GM12878 (cell line): ENCODE measurements around the gene ERN1. TPM values are rescaled to one million over a fixed set of nuclear protein-coding genes. Genes with fewer than 3 reads are reported as not detected.

Source experiments
- ATAC-seq: fragments of 200-7000 bp; cut with Tn5 transposase; 3 replicates; pipeline ENCODE4 v1.9.1; 2020; ENCODE audit warnings: mild to moderate bottlenecking, moderate library complexity
- BruUV-seq: library from RNA; stranded (reverse); fragments of 400-500 nt; replicated peaks from 2 replicates; lab custom pipeline; 2021; lab: Mats Ljungman, UMichigan
- CTCF ChIA-PET: fragments of 300-600 bp; sonication (Branson Sonifier 250); formaldehyde crosslinking; extraction: SDS; loops from one replicate; lab custom pipeline; 2021; ENCODE audit warnings: inconsistent platforms; lab: Yijun Ruan, JAX
- POLR2A ChIA-PET: fragments of 350-600 bp; formaldehyde crosslinking; extraction: SDS; loops from one replicate; lab custom pipeline; 2021; ENCODE audit warnings: inconsistent platforms; lab: Charles Lee
- RAD21 ChIA-PET: fragments of 300-600 bp; sonication (Branson Sonifier 250); formaldehyde crosslinking; loops from one replicate; lab custom pipeline; 2023; ENCODE audit warnings: antibody characterized with exemption; ENCODE audit not compliant: unreplicated experiment; lab: Charles Lee
- SMC1A ChIA-PET: fragments of 300-600 bp; sonication (Branson Sonifier 250); formaldehyde crosslinking; loops from one replicate; lab custom pipeline; 2023; ENCODE audit not compliant: unreplicated experiment, uncharacterized antibody; lab: Charles Lee
- DNase-seq: peaks from one replicate; pipeline ENCODE4 v3.0.0-alpha.2; 2011; ENCODE audit warnings: low read depth, low spot score
- FAIRE-seq: peaks from 3 replicates; lab custom pipeline; 2011; peaks lifted over from hg19 to GRCh38; lab: Jason Lieb, UNC
- H2AFZ ChIP-seq: 2 replicates; pipeline ENCODE4 v1.6.0; 2011; ENCODE audit warnings: low read depth, low read length, control low read depth; ENCODE audit not compliant: control insufficient read depth
- H3K27ac ChIP-seq: 2 replicates; pipeline ENCODE4 v1.5.1; 2011; ENCODE audit warnings: control low read depth; ENCODE audit not compliant: control insufficient read depth, insufficient read depth
- H3K27me3 ChIP-seq, 2 experiments: replicated peaks in 1 of 2; 2 replicates each; pipeline versions ENCODE4 v1.6.0 to v1.6.1; 2011; ENCODE audit warnings: low read length in 1 of 2; ENCODE audit not compliant: control insufficient read depth in 2 of 2, insufficient read depth in 2 of 2
- H3K36me3 ChIP-seq, 2 experiments: 2 replicates each; pipeline ENCODE4 v1.5.1; 2011; ENCODE audit warnings: low read length in 1 of 2; ENCODE audit not compliant: control insufficient read depth in 2 of 2, insufficient read depth in 2 of 2
- H3K4me1 ChIP-seq: 2 replicates; pipeline ENCODE4 v1.6.1; 2011; ENCODE audit warnings: mild to moderate bottlenecking, low read length, moderate library complexity, mixed read lengths; ENCODE audit not compliant: control insufficient read depth, insufficient read depth
- H3K4me2 ChIP-seq: 2 replicates; pipeline ENCODE4 v1.6.0; 2011; ENCODE audit warnings: control low read depth; ENCODE audit not compliant: control insufficient read depth, insufficient read depth
- H3K4me3 ChIP-seq: fragments of 200-600 bp; sonication (generic); 2 replicates; pipeline ENCODE4 v1.5.1; 2016
- H3K79me2 ChIP-seq: 2 replicates; pipeline ENCODE4 v1.6.0; 2011; ENCODE audit warnings: low read length; ENCODE audit not compliant: control insufficient read depth, insufficient read depth
- H3K9ac ChIP-seq: 2 replicates; pipeline ENCODE4 v1.8.0; 2011; ENCODE audit warnings: low read length, control low read depth, mixed read lengths; ENCODE audit not compliant: control insufficient read depth, insufficient read depth
- H3K9me3 ChIP-seq: replicated peaks from 3 replicates; pipeline ENCODE4 v1.5.1; 2011; ENCODE audit warnings: mild to moderate bottlenecking, low read length; ENCODE audit not compliant: control insufficient read depth, insufficient read depth
- H4K20me1 ChIP-seq: 2 replicates; pipeline ENCODE4 v1.6.0; 2011; ENCODE audit not compliant: control insufficient read depth, insufficient read depth
- BACH1 ChIP-seq: fragments of 450-650 bp; IDR thresholded peaks from 2 replicates; pipeline ENCODE4 v1.6.1; 2017; ENCODE audit warnings: mild to moderate bottlenecking, borderline replicate concordance
- BMI1 ChIP-seq: fragments of 450-650 bp; IDR thresholded peaks from 2 replicates; pipeline ENCODE4 v1.6.1; 2016; ENCODE audit warnings: mild to moderate bottlenecking, moderate library complexity, borderline replicate concordance
- CEBPB ChIP-seq, 2 experiments: fragments of 150-350 bp in 1 of 2; IDR thresholded peaks; 2 replicates each; pipeline ENCODE4 v1.6.1; 2012 to 2014; ENCODE audit warnings: low read depth in 2 of 2, low read length in 2 of 2, borderline replicate concordance in 1 of 2, inconsistent platforms in 1 of 2
- EED ChIP-seq: sonication (generic); IDR thresholded peaks from 2 replicates; pipeline ENCODE4 v1.6.1; 2016; ENCODE audit warnings: antibody characterized with exemption, low read depth
- EP300 ChIP-seq, 2 experiments: fragments of 150-350 bp in 1 of 2; IDR thresholded peaks; 2 replicates each; pipeline ENCODE4 v1.6.1; 2011 to 2012; ENCODE audit warnings: low read depth in 2 of 2, low read length in 2 of 2, borderline replicate concordance in 1 of 2, improper control_type of control experiment in 1 of 2, inconsistent platforms in 1 of 2; ENCODE audit not compliant: control insufficient read depth in 1 of 2
- FOS ChIP-seq: IDR thresholded peaks from 3 replicates; pipeline ENCODE4 v1.6.1; 2011; ENCODE audit warnings: borderline replicate concordance; ENCODE audit not compliant: insufficient read length; ENCODE audit errors: extremely low read depth
- GATAD2B ChIP-seq: fragments of 450-650 bp; conservative IDR thresholded peaks from 2 replicates; pipeline ENCODE4 v1.6.1; 2017; ENCODE audit warnings: low read depth, mild to moderate bottlenecking, moderate library complexity
- KAT2A ChIP-seq: conservative IDR thresholded peaks from 2 replicates; pipeline ENCODE4 v1.6.1; 2011; ENCODE audit warnings: low read depth, low read length; ENCODE audit not compliant: control insufficient read depth
- MEF2B ChIP-seq: fragments of 450-650 bp; IDR thresholded peaks from 2 replicates; pipeline ENCODE4 v1.6.1; 2018; ENCODE audit warnings: mild to moderate bottlenecking, moderate library complexity; ENCODE audit not compliant: partially characterized antibody, poor library complexity, severe bottlenecking
- NRF1 ChIP-seq: conservative IDR thresholded peaks from 2 replicates; pipeline ENCODE4 v1.6.1; 2011; ENCODE audit warnings: mild to moderate bottlenecking, low read depth, low read length, improper control_type of control experiment
- POLR2A ChIP-seq: IDR thresholded peaks from 2 replicates; pipeline ENCODE4 v1.6.1; 2011; ENCODE audit warnings: low read depth, mild to moderate bottlenecking, low read length
- RUNX3 ChIP-seq: IDR thresholded peaks from 2 replicates; pipeline ENCODE4 v1.6.1; 2012; ENCODE audit warnings: low read length, inconsistent platforms
- SMC3 ChIP-seq: IDR thresholded peaks from 2 replicates; pipeline ENCODE4 v1.6.1; 2011; ENCODE audit warnings: low read length, improper control_type of control experiment, borderline replicate concordance
- ZNF622 ChIP-seq: fragments of 450-650 bp; IDR thresholded peaks from 2 replicates; pipeline ENCODE4 v1.6.1; 2017; ENCODE audit warnings: mild to moderate bottlenecking, inconsistent platforms
- WGBS: methylation state at CpG from one replicate; pipeline ENCODE4 v1.1.6; 2016; ENCODE audit warnings: low lambda C conversion rate; ENCODE audit not compliant: insufficient replicate concordance, insufficient coverage; ENCODE audit errors: missing lambda C conversion rate; 5-methylcytosine and 5-hydroxymethylcytosine counted together
- in situ Hi-C: fragments of 300-500 bp; cut with MboI; formaldehyde crosslinking; loops from 9 replicates; pipeline ENCODE4 v1.14.3; 2018; ENCODE audit warnings: mixed read lengths
- intact Hi-C: fragments of 100-400 bp; cut with micrococcal nuclease; formaldehyde crosslinking; loops from one replicate; pipeline ENCODE4 v1.14.2; 2022; ENCODE audit not compliant: unreplicated experiment
- polyA plus RNA-seq, 11 experiments: library from polyadenylated mRNA; depleted of rRNA in 4 of 11; unstranded in 6 of 11; stranded (reverse) in 5 of 11; fragments of >200 nt; fragmentation: Nextera tagmentation in 4 of 11; fragmentation: Illumina TruSeq in 1 of 11; extraction: Ambion mirVana in 4 of 11; extraction: Trizol in 1 of 11; gene quantifications; 1 replicate in 1 of 11; 2 replicates in 10 of 11; pipeline versions ENCODE4 v1.2.1 to v1.2.3, GENCODE V29; 2011 to 2016; ENCODE audit warnings: inconsistent platforms in 2 of 11, missing spikeins in 2 of 11, low read depth in 1 of 11
- total RNA-seq, 4 experiments: library from RNA; depleted of rRNA in 3 of 4; stranded (reverse); fragments of >200 nt in 3 of 4; fragmentation: Illumina TruSeq in 1 of 4; extraction: Trizol in 1 of 4; gene quantifications; 2 replicates each; pipeline versions ENCODE4 v1.2.1 to v1.2.3, GENCODE V29; 2013 to 2021
- TF ChIP-seq, protein P1 (sequence below): fragments of 150-350 bp; IDR thresholded peaks from 2 replicates; pipeline ENCODE4 v1.6.1; 2016; ENCODE audit warnings: low read depth, low read length
- TF ChIP-seq, protein P2 (sequence below): IDR thresholded peaks from 2 replicates; pipeline ENCODE4 v1.6.1; 2012; ENCODE audit warnings: low read depth, low read length, improper control_type of control experiment

The ERN1 gene
- total and polyA plus RNA-seq, 10 of the 15 experiments (the other 5 are each of a cell fraction or from before 2014, with no cell fraction given): 2.6 to 19.2 (median 7.6) TPM

DNA sequence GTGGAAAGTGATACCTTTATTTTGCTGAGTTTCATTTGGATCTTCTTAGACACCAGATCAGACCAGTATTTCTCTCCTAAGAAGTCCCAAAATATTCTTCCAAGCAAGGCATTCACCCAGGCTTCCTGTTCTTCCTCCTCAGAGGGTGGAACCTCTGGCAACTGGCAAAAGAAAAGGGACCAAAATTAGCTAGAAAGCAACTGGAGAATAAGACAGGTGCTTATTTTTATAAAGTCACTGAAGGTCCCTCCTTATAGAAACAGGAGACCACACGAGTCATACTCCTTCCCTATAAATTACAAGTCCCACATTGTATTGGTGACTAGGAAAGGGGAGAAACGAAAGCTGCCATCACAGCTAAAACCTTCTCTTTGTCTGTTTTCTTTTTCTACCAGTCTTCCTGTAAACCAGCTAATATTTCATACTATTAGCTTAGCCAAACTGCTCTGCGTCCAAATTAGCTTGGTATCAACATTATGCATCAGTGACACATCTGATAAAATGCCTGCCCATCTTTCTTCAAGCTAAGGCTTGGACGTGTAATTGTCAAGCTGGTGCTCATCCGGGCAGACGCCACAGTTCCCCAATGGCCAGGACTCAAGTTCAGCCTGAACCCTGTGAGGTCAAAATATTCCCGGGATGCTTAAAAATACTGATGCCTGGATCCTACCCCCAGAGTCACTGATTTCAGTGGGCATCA, 47.5 kb upstream of the ERN1 start:
- ATAC-seq (no peak), DNase-seq (no peak), FAIRE-seq (no peak)
- 95% methylated on average over 7 of the region's 7 CpGs for WGBS
- H3K4me1 ChIP-seq: no peaks in the 10 kb centered on the region
- H3K9me3 ChIP-seq: no peaks in the 10 kb centered on the region
- POLR2A ChIA-PET: interaction anchor here (1.4 kb wide), 1 partner anchor 9 kb away, joined by 3 read pairs; no protein-coding TSS in a partner anchor
- RAD21 ChIA-PET: no interaction called here
- CTCF ChIA-PET: interaction anchor here (1.3 kb wide), 1 partner anchor 17 kb away, joined by 5 read pairs; no protein-coding TSS in a partner anchor
- H3K4me2 ChIP-seq: no peak overlapping the region
- no peak overlapping the region for H2AFZ ChIP-seq
- BruUV-seq: no TSS peak
- H3K79me2 ChIP-seq: no peaks in the 10 kb centered on the region
- no peaks in the 10 kb centered on the region for H4K20me1 ChIP-seq
- SMC1A ChIA-PET: interaction anchor here (1.2 to 1.5 kb wide), 3 partner anchors 10 to 18 kb away, joined by 3 to 5 read pairs (median 4); no protein-coding TSS in a partner anchor
- in situ Hi-C loops: no loop called here
- intact Hi-C loops: no loop called here
- H3K9ac ChIP-seq: no peak overlapping the region
- no peak overlapping the region for H3K4me3 ChIP-seq
- no peaks in the 10 kb centered on the region; a peak in 1 of 4 replicates for H3K36me3 ChIP-seq
- TF ChIP-seq POLR2A (no peak), BACH1 (no peak), SMC3 (no peak), EP300 (IDR thresholded peaks at IDR 0.05; ENCODE audit: borderline replicate concordance in 1 of 2, control insufficient read depth in 1 of 2, low read depth in 2 of 2, low read length in 2 of 2) (no peak), EED (no peak), RUNX3 (no peak), KAT2A (no peak), CEBPB (IDR thresholded peaks at IDR 0.05; ENCODE audit: borderline replicate concordance in 1 of 2, low read depth in 2 of 2, low read length in 2 of 2) (no peak), FOS (no peak), NRF1 (no peak), BMI1 (no peak), ZNF622 (no peak), MEF2B (no peak), GATAD2B (no peak)
- TF ChIP-seq, protein P1, sequence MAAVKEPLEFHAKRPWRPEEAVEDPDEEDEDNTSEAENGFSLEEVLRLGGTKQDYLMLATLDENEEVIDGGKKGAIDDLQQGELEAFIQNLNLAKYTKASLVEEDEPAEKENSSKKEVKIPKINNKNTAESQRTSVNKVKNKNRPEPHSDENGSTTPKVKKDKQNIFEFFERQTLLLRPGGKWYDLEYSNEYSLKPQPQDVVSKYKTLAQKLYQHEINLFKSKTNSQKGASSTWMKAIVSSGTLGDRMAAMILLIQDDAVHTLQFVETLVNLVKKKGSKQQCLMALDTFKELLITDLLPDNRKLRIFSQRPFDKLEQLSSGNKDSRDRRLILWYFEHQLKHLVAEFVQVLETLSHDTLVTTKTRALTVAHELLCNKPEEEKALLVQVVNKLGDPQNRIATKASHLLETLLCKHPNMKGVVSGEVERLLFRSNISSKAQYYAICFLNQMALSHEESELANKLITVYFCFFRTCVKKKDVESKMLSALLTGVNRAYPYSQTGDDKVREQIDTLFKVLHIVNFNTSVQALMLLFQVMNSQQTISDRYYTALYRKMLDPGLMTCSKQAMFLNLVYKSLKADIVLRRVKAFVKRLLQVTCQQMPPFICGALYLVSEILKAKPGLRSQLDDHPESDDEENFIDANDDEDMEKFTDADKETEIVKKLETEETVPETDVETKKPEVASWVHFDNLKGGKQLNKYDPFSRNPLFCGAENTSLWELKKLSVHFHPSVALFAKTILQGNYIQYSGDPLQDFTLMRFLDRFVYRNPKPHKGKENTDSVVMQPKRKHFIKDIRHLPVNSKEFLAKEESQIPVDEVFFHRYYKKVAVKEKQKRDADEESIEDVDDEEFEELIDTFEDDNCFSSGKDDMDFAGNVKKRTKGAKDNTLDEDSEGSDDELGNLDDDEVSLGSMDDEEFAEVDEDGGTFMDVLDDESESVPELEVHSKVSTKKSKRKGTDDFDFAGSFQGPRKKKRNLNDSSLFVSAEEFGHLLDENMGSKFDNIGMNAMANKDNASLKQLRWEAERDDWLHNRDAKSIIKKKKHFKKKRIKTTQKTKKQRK: no peak
- TF ChIP-seq, protein P2, sequence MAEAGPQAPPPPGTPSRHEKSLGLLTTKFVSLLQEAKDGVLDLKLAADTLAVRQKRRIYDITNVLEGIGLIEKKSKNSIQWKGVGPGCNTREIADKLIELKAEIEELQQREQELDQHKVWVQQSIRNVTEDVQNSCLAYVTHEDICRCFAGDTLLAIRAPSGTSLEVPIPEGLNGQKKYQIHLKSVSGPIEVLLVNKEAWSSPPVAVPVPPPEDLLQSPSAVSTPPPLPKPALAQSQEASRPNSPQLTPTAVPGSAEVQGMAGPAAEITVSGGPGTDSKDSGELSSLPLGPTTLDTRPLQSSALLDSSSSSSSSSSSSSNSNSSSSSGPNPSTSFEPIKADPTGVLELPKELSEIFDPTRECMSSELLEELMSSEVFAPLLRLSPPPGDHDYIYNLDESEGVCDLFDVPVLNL: no peak
- H3K27me3 ChIP-seq: no peaks in the 10 kb centered on the region
- H3K27ac ChIP-seq: no peak overlapping the region
